HUDEP-2 (cell line): ENCODE data around the gene C14orf180.
"Not testable (repeated sequence)": the region's sequence is repeated elsewhere in the genome, so short reads cannot be mapped to it uniquely, and the experiment has no call there.

ENCODE experiments used
- DNase-seq, 76 experiments: peaks; one replicate each; lab custom pipeline; 2025; ENCODE audit not compliant: unreplicated experiment in 76 of 76; lab: John Stamatoyannopoulos, UW

The C14orf180 gene

DNA sequence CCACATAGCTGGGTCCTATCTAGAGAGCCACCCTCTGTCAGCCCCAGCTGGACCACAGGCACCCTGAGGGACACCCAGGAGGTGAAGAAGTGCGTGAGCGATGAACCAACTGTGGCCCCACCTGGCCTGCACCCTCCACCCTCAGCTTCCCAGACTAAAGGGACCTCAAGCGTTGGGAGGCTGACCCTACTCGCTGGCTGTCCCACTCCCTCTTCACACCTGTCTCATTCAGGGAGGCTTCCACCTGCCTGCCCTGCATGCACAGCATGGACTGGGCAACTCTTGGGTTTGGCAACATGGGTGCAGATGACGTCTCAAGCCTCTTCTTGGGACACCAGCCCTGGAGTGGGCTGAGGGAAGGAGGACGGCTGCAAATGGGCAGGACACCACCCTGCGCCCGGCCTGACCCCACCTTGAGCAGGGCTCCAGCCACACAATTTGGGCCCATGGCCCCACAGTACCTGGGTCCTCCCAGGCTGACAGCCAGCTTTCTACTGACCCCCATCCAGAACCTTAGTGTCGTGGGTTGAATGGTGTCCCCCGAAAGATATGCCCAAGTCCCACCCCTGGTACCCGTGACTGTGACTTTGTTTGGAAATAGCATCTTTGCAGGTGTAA, 22.9 kb downstream of the C14orf180 start:
- DNase-seq, result no peak

DNA sequence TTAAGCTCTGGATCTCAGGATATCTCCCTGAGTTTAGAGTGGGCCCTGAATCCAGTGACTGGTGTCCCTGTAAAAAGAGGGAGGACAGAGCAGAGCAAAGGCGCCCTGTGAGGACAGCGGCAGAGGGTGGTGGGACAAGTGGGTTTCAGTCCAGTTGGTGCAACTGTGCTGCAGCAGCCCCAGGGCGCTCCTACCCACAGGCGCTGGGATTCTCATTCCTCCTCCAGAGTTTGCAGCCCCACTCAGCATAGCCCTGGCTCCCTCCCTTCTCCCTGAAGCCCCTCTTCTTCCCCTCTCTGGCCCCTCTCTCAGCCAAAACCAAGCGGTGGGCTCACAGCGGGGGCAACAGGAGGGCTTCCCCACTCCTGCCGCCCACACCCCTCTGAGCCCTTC, 23.4 kb downstream of the C14orf180 start:
- no peak for DNase-seq

DNA sequence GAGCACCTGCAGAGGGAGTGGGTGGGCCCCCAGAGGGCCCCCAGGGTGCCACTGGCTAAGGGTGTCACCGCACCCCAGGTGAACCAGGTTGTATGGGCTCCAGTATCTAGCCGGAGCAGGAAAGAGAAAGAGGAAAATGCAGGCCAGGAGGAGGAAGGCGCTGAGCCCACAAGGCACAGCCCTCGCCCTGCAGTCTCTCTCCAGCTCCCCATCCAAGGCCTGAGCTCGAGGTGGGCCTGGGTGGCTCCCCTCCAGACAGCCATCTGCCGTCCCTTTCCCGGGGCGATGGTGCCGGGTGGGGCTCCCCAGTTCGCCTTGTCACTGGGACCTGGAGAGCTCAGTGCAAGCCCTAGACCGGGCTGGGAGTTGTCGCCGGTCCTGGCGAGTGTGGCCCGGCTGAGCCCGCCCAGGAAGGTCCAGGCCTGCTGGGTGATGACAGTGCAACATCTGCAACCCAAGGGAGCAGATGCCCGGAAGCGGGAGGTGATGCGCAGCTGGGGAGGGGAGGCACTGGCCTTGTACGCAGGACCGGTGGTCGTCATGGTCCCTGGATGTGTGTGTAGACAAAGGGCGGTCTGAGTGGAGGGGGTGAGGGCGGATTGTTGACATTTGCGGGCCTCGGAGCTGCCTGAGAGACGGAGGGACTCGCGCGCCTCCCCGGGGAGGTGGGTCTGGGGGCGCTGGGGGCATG, 24.3 kb downstream of the C14orf180 start:
- no peak for DNase-seq

DNA sequence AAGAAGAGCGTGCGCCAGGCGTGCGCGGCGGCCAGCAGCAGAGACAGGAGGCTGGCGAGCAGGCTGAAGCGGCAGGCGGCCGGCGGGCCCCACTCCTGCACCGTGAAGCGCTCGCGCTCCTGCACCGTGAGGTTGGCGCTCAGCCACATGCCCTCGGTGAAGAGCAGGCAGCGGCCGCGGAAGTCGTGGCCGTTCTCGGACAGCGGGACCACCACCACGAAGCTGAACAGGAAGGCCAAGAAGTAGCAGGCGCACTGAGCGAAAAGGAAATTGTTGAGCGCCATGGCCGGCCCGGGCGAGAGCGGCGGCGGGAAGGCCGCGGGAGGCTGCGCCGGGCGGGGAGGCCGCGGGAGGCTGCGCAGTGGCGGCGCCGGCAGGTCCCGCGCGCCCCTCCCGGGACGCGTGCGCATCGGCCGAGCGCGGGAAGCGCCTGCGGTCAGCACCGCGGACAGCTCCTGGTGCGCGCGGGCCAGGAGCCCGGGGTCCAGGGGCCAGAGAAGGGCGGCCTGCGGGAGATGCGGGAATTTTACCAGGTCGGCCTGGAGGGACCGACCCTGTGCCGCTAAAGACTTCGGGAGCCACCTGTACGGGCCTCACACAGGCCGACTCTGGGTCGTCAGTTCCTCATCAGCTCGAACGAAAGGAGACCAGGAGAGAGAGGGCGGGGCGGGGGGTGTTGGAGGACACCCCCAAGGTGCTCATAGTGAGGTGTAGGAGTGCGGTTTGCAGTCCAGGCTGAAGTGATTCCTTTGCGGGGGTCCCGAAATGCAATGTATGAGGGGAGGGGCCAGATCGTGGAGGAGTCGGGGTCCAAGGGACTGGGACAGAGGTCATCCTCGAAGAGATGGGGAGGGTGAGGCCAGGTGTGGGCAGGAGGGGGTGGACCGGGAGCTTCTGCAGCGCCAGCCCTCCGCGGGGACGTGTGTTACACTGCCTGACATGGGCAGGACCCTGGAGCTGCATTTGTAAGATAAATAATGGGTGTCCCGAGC, 25.2 kb downstream of the C14orf180 start, which contains the start of gene TMEM179:
Gene TMEM179 (minus strand): TSS at position 315 of the 992 bp plus-strand sequence. CDS start 31 bp downstream, at position 284.
- peak in 6 of 76 experiments; percentile 2 to 20 (median 16) for DNase-seq

DNA sequence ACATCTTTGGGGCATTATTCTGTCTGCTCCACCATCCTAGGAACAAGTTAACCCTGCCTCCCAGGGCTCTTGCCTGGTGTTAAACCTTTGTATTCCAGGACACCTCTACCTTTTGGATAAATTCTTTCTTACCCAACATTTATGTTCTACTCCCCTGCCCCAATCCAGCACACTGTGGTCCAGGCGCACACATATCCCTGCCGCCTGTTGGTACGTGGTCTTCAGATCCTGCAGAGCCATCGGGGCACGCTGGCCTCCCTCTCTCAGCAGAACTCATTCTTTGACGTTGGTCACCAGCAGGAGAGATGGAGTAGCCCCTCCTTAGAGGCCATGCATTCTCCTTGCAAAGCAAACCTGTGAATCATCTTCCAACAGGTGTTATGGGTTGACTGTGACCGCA, 30.1 kb downstream of the C14orf180 start:
- no peak for DNase-seq

DNA sequence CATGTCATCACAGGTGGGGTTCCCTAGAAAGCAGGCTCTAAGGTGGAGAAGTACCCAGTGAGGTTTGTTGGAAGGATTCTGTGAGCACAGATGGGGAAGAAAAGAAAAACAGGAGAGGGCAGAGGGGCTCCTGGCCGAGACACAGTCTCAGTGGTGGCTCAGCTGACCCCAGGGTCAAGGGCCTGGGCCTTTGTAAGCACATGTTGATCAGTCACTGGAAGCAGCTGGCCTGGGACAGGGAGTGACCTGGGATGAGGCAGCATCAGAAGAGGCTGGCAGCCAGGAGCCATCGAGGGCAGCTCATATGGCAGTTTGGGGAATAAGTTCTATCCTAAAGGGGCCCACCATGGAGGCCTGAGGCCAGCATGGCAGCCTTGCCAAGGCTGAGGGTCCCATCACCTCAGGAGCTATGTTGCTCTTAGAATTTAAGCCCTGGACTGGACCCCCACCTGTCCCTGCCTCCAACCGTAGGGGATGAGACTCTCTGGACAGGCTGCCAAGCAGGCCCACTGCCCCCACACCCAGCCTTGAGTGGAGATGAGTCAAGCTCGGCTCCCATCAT, 31.3 kb downstream of the C14orf180 start:
- no peak for DNase-seq

DNA sequence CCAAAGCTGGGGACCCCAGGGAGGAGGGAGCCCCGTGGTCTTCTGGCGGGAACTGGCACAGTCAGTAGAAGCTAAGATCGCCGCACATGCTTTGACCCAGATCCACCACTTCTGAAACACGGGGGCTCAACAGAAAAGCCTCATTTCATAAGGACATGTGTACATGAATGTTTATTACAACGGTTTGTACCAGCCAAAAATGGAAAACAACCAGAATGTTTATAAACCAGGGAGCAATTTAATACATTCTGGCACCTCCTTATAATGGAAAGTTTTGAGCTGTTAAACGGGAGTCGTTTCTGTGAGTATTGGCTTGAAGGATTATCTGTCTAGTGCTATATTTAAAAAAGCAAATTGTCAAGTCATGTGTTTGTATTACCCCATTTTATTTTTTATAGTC, 32.3 kb downstream of the C14orf180 start:
- DNase-seq, result no peak

DNA sequence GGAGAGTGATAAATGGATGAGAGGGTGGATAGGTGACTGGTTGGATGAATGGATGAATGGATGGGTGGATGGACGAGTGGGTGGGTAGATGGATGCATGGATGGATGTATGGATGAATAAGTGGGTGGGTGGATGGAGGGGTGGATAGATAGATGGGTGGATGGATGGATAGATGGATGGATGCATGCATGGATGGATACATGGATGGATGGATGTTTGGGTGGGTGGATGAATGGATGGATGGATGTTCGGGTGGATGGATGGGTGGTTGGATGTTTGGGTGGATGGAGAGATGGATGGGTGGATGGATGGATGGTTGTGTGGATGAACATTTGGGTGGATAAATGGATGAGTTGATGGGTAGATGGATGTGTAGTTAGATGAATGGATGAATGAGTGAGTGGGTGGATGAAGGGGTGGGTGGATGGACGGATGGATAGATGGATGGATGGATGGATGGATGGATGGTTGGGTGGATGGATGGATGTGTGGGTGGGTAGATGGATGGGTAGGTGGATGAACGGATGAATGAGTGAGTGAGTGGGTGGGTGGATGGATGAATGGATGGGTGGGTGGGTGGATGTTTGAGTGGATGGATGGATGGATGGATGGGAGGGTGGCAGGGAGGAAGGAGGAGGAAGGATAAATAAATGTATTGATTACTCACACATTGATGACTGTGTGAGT, 34.7 kb downstream of the C14orf180 start:
- no peak for DNase-seq

DNA sequence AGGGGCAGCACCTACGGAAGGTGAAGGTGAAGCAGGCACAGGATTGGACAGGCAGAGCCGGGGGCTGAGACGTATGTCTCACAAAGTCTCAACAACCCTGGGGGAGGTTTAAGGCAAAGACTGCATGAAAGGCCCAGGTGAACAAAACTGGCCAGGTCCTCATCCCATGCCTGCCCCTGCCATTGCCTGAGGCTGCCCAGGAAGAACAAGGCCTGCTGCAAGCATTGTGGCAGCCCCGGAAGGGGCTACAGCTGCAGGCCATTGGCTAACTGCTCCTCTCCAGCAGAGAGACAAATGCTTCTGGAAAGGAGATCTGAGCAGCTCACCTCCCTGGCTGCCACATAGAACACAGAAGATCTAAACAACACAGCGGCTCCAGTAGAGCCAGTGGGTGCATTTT, 45.4 kb downstream of the C14orf180 start:
- no peak for DNase-seq

DNA sequence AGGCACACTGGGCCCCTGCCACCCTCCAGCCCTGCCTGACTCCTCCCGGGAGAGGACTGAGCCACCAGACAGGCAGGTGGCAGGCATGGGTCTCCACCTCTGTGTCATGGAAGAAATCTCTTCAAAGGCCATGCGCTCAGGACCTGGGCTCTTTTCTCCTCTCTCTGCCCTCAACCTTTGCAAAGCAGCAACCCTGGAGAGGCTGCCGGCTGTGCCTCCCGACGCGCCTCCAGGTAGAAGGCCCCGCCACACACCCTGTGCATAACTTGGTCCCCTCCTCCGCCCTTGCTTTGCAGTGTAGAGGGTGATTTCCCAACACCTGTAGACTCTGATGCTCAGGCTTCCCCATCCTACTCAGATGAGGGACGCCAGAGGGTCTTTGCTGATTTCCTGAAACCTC, 53.2 kb downstream of the C14orf180 start:
- DNase-seq, result no peak

DNA sequence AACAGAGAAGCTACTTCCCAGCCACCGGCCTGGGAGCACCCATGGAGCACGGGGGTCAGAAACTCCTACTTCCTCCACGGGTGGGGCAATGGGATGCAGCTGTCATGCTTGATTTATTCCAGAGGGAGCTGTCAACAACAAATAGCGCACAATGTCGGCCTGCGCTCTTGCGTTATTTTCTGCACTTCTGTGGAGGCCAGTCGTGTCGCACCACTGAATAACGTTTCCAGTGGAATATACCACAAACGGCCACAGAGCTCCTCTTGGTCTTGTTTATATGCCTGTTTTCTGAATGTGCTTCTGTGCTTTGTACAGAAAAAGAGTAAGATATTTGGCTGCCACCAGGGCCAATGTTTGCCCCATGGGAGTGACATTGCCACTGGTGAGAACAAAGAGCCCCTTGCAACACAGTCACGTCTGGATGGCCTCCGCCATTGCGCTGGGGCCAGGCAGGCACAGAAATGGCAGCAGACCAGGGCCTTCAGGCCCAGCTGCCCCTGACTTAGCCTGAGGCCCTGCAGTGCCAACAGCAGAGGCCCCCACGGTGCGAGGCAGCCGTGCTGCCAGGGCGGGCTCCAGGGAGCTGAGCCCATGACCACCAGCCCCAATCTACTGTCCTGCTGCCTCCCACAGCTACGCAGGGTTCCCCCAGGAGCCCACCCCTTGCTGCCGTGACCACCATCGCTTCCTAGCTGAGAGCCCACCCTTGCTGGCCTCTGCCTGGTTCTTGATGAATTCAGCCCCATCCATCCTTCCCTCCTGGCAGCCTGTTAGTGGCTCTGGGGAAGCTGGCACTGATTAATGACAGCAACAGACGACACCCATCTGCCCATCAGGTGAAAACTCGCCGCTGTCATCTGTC, 53.9 kb downstream of the C14orf180 start:
- no peak for DNase-seq

DNA sequence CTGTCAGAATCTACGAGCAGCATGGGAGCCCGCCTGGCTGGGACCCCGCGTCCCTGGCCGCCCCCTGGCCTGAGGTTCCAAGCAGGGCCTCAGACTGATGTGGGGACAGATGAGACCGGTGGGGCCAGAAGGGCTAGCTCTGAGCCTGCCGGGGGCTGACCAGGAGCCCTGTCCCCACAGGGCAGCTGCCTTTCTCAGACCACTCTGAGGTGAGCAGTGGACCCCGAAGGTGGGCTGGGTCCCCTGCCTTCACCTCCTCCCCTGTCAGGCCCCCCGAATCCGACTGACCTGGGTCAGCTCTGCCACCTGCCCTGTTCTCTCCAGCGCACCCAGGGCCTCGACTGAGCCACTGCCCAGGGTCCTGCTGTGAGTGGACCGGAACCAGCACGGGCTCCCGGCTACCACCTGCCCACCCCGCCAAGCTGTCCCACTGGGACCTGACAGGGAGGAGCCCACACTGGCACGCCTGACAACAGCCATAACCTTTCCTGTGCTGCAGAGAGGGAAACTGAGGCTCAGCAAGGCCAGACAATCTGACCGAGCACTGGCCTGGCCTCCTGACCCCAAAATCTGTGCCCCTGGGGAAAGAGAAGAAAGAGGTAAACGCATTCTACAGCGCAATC, 54.7 kb downstream of the C14orf180 start:
- DNase-seq, result no peak

DNA sequence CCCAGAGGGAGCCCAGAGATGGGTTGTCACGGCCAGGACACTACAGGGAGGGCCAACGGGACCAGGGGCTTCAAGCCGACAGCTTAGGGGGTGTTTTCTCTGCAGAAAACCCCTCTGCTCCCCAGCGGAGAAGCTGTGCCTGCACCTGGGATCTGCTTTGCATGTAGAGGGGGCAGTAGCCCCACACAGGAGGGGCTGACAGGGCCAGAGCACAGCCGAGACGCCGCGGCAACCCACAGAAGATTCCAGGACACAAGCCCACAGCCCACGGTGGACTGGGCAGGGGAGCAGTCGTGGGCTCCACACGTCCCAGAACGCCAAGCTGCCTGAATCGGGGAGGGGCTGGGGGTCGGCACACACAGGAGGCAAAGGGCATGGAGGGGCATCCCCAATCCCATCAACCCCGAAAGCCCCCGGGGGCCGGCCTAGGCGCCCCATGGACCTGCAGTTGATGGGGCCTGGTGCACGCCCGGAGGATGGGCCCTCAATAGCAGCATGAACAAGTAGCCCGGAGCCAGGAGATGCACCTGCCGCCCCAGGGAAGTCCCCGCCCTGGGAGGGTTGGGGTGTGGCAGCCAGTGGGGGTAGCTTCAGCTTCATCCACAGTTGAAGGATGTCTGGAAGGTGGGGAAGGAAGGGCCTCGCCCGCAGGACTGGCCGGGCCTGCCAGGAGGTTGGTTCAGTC, 55.5 kb downstream of the C14orf180 start:
- DNase-seq, result no peak

DNA sequence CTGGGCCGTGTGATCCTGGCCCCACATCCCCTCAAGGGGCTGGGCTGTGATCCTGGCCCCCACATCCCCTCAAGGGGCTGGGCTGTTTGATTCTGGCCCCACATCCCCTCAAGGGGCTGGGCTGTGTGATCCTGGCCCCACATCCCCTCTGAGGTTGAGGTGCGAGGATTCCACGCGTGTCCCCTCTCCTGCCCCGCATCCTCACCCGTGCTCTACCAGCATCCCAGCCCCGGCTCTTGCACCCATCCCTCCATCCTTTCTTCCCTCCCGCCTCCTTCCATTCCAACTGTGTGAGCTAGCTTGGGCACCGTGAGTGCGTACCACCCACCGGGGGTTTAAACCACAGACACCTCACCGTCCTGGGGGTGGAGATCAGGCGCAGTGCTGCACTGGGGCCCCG, 56.2 kb downstream of the C14orf180 start:
- DNase-seq, result no peak

DNA sequence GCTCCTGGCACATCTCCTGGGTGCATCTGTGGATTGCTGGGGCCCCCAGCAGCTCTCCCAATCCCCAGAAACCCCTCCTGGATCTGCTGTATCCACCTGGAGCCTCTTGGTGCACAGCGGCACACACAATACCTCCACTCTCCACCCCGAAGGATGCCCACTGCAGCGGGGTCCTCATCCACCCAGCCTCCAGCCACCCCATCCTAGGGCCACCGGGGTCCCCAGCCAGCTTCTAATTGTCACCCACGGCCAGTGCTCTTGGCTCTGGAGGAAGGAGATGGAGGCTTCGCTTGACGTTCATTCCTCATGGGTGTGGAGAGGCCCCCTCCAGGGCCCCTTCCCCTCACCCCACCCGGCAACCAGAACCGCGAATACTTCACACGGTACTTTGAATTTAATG, 56.6 kb downstream of the C14orf180 start:
- DNase-seq, result no peak

DNA sequence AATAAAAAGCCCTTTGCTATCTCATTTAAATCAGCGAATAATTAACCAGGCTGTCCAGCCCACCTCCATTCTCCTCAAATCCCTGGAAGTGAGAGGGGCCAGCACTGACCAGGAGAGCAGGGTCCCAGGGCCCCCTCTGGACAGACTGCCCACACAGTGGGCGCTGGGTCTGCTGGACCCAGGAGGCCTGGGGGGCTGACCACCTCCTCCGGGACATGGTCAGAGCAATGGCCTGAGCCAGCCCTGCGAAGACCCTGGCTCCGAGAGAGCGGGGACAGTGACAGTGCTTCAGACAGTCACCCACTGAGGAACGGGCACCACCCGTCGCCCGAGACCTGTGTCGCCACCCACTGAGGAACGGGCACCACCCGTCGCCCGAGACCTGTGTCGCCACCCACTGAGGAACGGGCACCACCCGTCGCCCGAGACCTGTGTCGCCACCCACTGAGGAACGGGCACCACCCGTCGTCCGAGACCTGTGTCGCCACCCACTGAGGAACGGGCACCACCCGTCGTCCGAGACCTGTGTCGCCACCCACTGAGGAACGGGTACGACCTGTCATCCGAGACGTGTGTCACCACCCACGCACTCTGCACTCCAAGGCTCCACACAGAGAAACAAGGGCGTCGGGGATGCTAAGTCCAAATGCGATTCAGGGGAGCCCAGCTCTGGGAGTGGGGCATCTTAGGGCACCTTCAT, 57.4 kb downstream of the C14orf180 start:
- not testable (repeated sequence) for DNase-seq

DNA sequence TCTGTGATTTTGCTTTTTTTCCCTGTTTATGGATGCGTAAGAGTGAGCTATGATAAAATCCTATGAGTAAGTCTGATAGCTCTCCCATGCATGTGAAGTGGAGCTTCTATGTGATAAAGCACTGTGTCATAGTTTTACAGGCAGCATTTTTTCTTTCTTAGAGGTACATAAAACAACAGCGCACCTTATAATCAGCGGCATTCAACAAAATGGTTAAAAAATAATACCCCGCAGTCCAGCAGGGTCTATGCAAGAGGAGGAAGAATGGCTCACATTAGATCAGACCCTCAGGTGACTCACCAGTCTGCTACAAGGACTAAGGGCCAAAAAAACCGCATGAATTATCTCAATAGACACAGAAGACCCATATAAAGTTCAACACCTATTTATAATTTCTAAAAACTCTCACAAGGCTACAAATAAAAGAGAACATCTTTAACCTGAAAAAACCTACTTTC, 58.0 kb downstream of the C14orf180 start:
- DNase-seq, result peak in 2 of 76 experiments; percentile 5 to 33

DNA sequence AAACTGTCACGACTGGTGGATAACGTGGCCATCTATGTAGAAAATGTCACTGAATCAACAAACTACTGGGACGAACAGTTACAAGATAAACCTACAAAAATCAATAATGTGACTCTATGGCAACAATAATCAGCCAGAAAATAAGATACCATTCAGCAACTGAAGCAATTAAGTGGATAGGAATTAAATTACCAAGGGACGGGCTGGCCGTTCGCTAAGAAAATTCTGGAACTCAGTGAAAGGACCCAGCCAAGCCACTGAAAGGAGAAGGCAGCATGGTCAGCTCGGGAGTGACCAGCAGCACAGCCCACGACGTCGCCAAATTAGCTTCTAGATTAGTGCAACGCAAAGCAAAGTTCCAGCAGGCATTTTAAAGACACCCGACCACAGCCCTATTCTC, 58.6 kb downstream of the C14orf180 start:
- DNase-seq, result no peak
